Mononuclear cell (primary cell): ENCODE results near the gene KBTBD7. TPM values are rescaled to one million over a fixed set of nuclear protein-coding genes. Genes with fewer than 3 reads are reported as not detected.
A peak's percentile ranks its signal among the peaks of the same experiment; 100 is the strongest.

Source experiments
- H3K27me3 ChIP-seq: 2 replicates; pipeline ENCODE4 v1.6.0; 2011; ENCODE audit warnings: low read length, control low read depth; ENCODE audit not compliant: insufficient read depth
- H3K4me1 ChIP-seq: 2 replicates; pipeline ENCODE4 v1.5.1; 2011; ENCODE audit warnings: mild to moderate bottlenecking, low read length, control low read depth; ENCODE audit not compliant: insufficient read depth
- H3K4me3 ChIP-seq: 2 replicates; pipeline ENCODE4 v1.5.1; 2011; ENCODE audit warnings: mild to moderate bottlenecking, low read length, moderate library complexity
- H3K9me3 ChIP-seq: 2 replicates; pipeline ENCODE4 v1.5.1; 2011; ENCODE audit warnings: low read depth, mild to moderate bottlenecking, control low read depth, low read length
- total RNA-seq: library from RNA; depleted of rRNA; stranded (reverse); fragments of >200 nt; gene quantifications from one replicate; pipeline ENCODE4 v1.2.3, GENCODE V29; 2012

The KBTBD7 gene
- total RNA-seq, 1 donor = 3.9 TPM

GRCh38 chr13:41212881-41213280 lies 18.5 kb upstream of the KBTBD7 start:
- Histone ChIP-seq H3K9me3 (no peaks in the 10 kb centered on the region), H3K4me1 (no peaks in the 10 kb centered on the region), H3K27me3 (no peaks in the 10 kb centered on the region), H3K4me3 (no peak overlapping the region)

GRCh38 chr13:41211062-41211461 lies 16.7 kb upstream of the KBTBD7 start:
- H3K9me3 ChIP-seq = no peaks in the 10 kb centered on the region
- H3K27me3 ChIP-seq = no peaks in the 10 kb centered on the region
- no peak overlapping the region for H3K4me3 ChIP-seq
- H3K4me1 ChIP-seq = no peaks in the 10 kb centered on the region

- no peak overlapping the region for H3K4me3 ChIP-seq
- no peaks in the 10 kb centered on the region for H3K27me3 ChIP-seq
- no peaks in the 10 kb centered on the region for H3K4me1 ChIP-seq
- H3K9me3 ChIP-seq = no peaks in the 10 kb centered on the region
Measured at GRCh38 chr13:41206467-41206866, 12.1 kb upstream of the KBTBD7 start.

GRCh38 chr13:41203810-41204209 lies 9.4 kb upstream of the KBTBD7 start:
- no peaks in the 10 kb centered on the region for H3K9me3 ChIP-seq
- H3K4me1 ChIP-seq = peaks cover 8% of the 10 kb centered on the region
- H3K4me3 ChIP-seq = no peak overlapping the region

GRCh38 chr13:41200126-41200525 lies 5.8 kb upstream of the KBTBD7 start:
- H3K27me3 ChIP-seq = no peaks in the 10 kb centered on the region
- H3K4me3 ChIP-seq = no peak overlapping the region
- H3K4me1 ChIP-seq = peaks cover 8% of the 10 kb centered on the region
- no peaks in the 10 kb centered on the region for H3K9me3 ChIP-seq

More at GRCh38 chr13:41203810-41204209, 9.4 kb upstream of the KBTBD7 start:
- no peaks in the 10 kb centered on the region for H3K27me3 ChIP-seq

GRCh38 chr13:41199526-41199925 lies 5.2 kb upstream of the KBTBD7 start:
- H3K9me3 ChIP-seq = no peaks in the 10 kb centered on the region
- no peaks in the 10 kb centered on the region for H3K27me3 ChIP-seq
- H3K4me1 ChIP-seq = peaks cover 8% of the 10 kb centered on the region
- H3K4me3 ChIP-seq = no peak overlapping the region

- H3K27me3 ChIP-seq = no peaks in the 10 kb centered on the region
- H3K4me3 ChIP-seq = no peak overlapping the region
- no peaks in the 10 kb centered on the region for H3K9me3 ChIP-seq
Measured at GRCh38 chr13:41199079-41199478, 4.7 kb upstream of the KBTBD7 start.

GRCh38 chr13:41196620-41197019 lies 2.3 kb upstream of the KBTBD7 start:
- Histone ChIP-seq H3K4me3 (no peak overlapping the region), H3K4me1 (peaks cover 28% of the 10 kb centered on the region), H3K9me3 (no peaks in the 10 kb centered on the region), H3K27me3 (no peaks in the 10 kb centered on the region)

More at GRCh38 chr13:41199079-41199478, 4.7 kb upstream of the KBTBD7 start:
- peaks cover 8% of the 10 kb centered on the region for H3K4me1 ChIP-seq

GRCh38 chr13:41196011-41196410 lies 1.6 kb upstream of the KBTBD7 start:
- Histone ChIP-seq H3K27me3 (no peaks in the 10 kb centered on the region), H3K4me3 (no peak overlapping the region), H3K4me1 (peaks cover 28% of the 10 kb centered on the region), H3K9me3 (no peaks in the 10 kb centered on the region)

- Histone ChIP-seq H3K27me3 (no peaks in the 10 kb centered on the region), H3K4me1 (peaks cover 21% of the 10 kb centered on the region), H3K9me3 (no peaks in the 10 kb centered on the region), H3K4me3 (peak overlapping the region; percentile 64)
Measured at GRCh38 chr13:41193469-41193868, 900 bp downstream of the KBTBD7 start.

GRCh38 chr13:41188584-41188983 lies 5.8 kb downstream of the KBTBD7 start:
- H3K9me3 ChIP-seq = no peaks in the 10 kb centered on the region
- H3K27me3 ChIP-seq = no peaks in the 10 kb centered on the region
- H3K4me1 ChIP-seq = peaks cover 16% of the 10 kb centered on the region
- no peak overlapping the region for H3K4me3 ChIP-seq

- Histone ChIP-seq H3K4me3 (no peak overlapping the region), H3K9me3 (no peaks in the 10 kb centered on the region), H3K27me3 (no peaks in the 10 kb centered on the region), H3K4me1 (no peaks in the 10 kb centered on the region)
Measured at GRCh38 chr13:41186481-41186880, 7.9 kb downstream of the KBTBD7 start.

- peaks cover 4% of the 10 kb centered on the region for H3K4me1 ChIP-seq
- H3K9me3 ChIP-seq = no peaks in the 10 kb centered on the region
- no peak overlapping the region for H3K4me3 ChIP-seq
- H3K27me3 ChIP-seq = no peaks in the 10 kb centered on the region
Measured at GRCh38 chr13:41182231-41182630, 12.1 kb downstream of the KBTBD7 start.

- no peaks in the 10 kb centered on the region for H3K27me3 ChIP-seq
- H3K9me3 ChIP-seq = peaks cover 2% of the 10 kb centered on the region
- H3K4me3 ChIP-seq = no peak overlapping the region
- H3K4me1 ChIP-seq = peaks cover 7% of the 10 kb centered on the region
Measured at GRCh38 chr13:41179593-41180250, 14.6 kb downstream of the KBTBD7 start.

GRCh38 chr13:41178040-41178439 lies 16.3 kb downstream of the KBTBD7 start:
- H3K4me1 ChIP-seq = peaks cover 7% of the 10 kb centered on the region

GRCh38 chr13:41177616-41178015 lies 16.8 kb downstream of the KBTBD7 start:
- Histone ChIP-seq H3K27me3 (no peaks in the 10 kb centered on the region), H3K9me3 (peaks cover 6% of the 10 kb centered on the region), H3K4me1 (peaks cover 7% of the 10 kb centered on the region), H3K4me3 (no peak overlapping the region)

More at GRCh38 chr13:41178040-41178439, 16.3 kb downstream of the KBTBD7 start:
- Histone ChIP-seq H3K9me3 (peaks cover 6% of the 10 kb centered on the region), H3K4me3 (no peak overlapping the region), H3K27me3 (no peaks in the 10 kb centered on the region)
